Peyer's patch (tissue), 4 donors: Measurements from ENCODE around the gene STYXL1. TPM values are rescaled to one million over a fixed set of nuclear protein-coding genes. Genes with fewer than 3 reads are reported as not detected.
"Not testable (repeated sequence)": the region's sequence is repeated elsewhere in the genome, so short reads cannot be mapped to it uniquely, and the experiment has no call there.

Experiments used
- DNase-seq, 3 donors: peaks; one replicate each; pipeline ENCODE4 v3.0.0-alpha.2; 2017 to 2019
- H3K27ac ChIP-seq, 4 donors: fragments of 200-600 bp; sonication (generic); one replicate each; pipeline ENCODE4 v1.5.1; 2016 to 2019
- H3K27me3 ChIP-seq, 2 donors: fragments of 200-600 bp; sonication (generic); one replicate each; pipeline ENCODE4 v1.5.1; 2019
- H3K36me3 ChIP-seq, 3 donors: fragments of 200-600 bp; sonication (generic); one replicate each; pipeline ENCODE4 v1.5.1; 2016 to 2019
- H3K4me1 ChIP-seq, 4 donors: fragments of 200-600 bp; sonication (generic); one replicate each; pipeline ENCODE4 v1.5.1; 2016 to 2019
- H3K4me3 ChIP-seq, 4 donors: fragments of 200-600 bp; sonication (generic); 1 replicate in 3 of 4; 2 replicates in 1 of 4; pipeline ENCODE4 v1.5.1; 2016 to 2019; ENCODE audit warnings: mild to moderate bottlenecking in 1 of 4
- H3K9me3 ChIP-seq, 4 donors: fragments of 200-600 bp; sonication (generic); one replicate each; pipeline ENCODE4 v1.5.1; 2016 to 2019; ENCODE audit warnings: mild to moderate bottlenecking in 1 of 4
- POLR2A ChIP-seq, 2 donors: fragments of 450-650 bp; IDR thresholded peaks; one replicate each; pipeline ENCODE4 v1.5.1; 2017; ENCODE audit warnings: antibody characterized with exemption in 2 of 2, mild to moderate bottlenecking in 2 of 2, moderate library complexity in 2 of 2
- total RNA-seq, 4 donors: library from RNA; depleted of rRNA; stranded (reverse); fragments of >200 nt; gene quantifications; one replicate each; pipeline ENCODE4 v1.1.0, GENCODE V29; 2016
- TF ChIP-seq, protein P1 (sequence below), 6 experiments: fragments of 450-650 bp in 4 of 6; fragments of 200-600 bp in 2 of 6; sonication (generic) in 1 of 6; IDR thresholded peaks; one replicate each; pipeline ENCODE4 v1.5.1; 2017 to 2019; ENCODE audit warnings: antibody characterized with exemption in 6 of 6, mild to moderate bottlenecking in 3 of 6, moderate library complexity in 1 of 6

STYXL1 gene
- total RNA-seq, 4 donors from 2014 or later: 14.2 to 42.9 (median 29.5) TPM

DNA sequence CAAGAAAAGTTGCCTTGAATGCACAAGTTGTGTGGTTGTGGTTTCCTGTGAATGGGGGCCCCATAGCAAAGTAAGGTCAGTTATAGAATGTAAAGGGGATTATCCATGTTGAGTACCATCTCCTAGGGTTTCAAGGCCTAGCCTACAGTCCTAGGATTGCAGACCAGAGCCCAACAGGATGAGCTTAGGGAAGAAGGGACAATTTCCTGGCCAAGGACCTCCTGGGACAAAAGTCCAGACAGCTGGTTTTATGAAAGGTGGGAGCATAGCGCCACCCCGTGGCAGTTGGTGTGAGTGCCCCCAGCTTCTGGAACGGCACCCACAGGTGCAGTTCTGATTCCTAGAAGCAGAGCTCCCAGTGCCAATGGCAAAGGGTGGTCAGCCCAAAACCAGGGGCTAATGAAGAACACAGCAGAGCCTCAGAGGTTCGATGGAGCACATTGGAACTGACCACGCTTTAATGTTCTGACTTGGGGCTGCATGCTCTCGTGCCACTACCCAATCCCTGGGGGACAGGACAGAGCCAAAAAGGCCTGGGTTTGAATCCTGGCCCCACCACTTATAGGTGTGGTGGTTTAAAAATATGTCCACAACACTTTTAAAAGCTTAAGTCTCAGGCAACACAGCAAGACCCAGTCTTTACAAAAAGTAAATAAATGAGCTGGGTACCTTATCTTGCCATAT lies 27.6 kb downstream of the STYXL1 start:
- TF ChIP-seq, protein P1, sequence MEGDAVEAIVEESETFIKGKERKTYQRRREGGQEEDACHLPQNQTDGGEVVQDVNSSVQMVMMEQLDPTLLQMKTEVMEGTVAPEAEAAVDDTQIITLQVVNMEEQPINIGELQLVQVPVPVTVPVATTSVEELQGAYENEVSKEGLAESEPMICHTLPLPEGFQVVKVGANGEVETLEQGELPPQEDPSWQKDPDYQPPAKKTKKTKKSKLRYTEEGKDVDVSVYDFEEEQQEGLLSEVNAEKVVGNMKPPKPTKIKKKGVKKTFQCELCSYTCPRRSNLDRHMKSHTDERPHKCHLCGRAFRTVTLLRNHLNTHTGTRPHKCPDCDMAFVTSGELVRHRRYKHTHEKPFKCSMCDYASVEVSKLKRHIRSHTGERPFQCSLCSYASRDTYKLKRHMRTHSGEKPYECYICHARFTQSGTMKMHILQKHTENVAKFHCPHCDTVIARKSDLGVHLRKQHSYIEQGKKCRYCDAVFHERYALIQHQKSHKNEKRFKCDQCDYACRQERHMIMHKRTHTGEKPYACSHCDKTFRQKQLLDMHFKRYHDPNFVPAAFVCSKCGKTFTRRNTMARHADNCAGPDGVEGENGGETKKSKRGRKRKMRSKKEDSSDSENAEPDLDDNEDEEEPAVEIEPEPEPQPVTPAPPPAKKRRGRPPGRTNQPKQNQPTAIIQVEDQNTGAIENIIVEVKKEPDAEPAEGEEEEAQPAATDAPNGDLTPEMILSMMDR (IDR thresholded peaks at IDR 0.05): peak; percentile 73 to 95 (median 84)
- no peak for TF ChIP-seq POLR2A (IDR thresholded peaks at IDR 0.05)
- no peak overlapping the region for H3K4me3 ChIP-seq
- peak; percentile 60 to 89 (median 86) for DNase-seq
- H3K4me1 ChIP-seq: no peaks in the 10 kb centered on the region
- H3K27ac ChIP-seq: no peak overlapping the region
- no peaks in the 10 kb centered on the region for H3K27me3 ChIP-seq
- H3K9me3 ChIP-seq: no peaks in the 10 kb centered on the region
- H3K36me3 ChIP-seq: peaks cover 0 to 29% (median 0%) of the 10 kb centered on the region in 3 donors

DNA sequence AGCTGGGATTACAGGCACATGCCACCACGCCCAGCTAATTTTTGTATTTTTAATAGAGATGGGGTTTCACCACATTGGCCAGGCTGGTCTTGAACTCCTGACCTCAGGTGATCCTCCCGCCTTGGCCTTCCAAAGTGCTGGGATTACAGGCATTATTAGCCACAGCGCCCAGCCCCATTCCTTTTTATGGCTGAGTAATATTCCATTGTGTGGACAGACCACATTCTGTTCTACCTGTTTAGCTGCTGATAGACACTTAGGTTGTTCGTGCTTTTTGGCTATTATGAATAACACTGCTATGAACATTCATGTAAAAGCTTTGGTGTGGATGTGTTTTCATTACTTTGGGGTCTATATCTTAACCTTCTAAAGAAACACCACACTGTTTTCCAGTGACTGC lies 29.3 kb downstream of the STYXL1 start:
- peaks cover 0 to 25% (median 0%) of the 10 kb centered on the region in 3 donors for H3K36me3 ChIP-seq
- not testable (repeated sequence) for DNase-seq, H3K27me3 ChIP-seq, H3K4me3 ChIP-seq, H3K27ac ChIP-seq, H3K9me3 ChIP-seq, H3K4me1 ChIP-seq

DNA sequence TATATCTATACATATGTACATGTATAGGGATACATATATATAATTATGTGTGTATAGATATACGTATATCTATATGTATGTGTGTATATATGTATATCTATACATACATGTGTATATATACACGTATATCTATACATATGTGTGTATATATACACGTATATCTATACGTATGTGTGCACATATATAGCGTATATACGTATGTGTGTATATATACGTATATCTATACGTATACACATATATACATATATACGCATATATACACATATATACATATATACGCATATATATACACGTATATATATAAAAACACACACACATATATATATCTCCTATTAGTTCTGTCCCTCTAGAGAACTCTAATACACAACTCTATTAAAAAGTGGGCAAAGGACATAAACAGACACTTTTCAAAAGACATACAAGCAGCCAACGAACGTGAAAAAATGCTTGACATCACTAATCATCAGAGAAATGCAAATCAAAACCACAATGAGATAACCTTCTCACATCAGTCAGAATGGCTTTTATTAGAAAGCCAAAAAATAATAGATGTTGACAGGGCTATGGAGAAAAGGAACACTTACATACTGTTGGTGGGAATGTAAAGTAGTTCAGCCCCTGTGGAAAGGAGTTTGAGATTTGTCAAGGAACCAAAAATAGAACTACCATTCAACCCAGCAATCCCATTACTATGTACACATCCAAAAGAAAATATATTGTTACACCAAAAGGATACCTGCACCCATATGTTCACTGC lies 31.4 kb downstream of the STYXL1 start:
- H3K27me3 ChIP-seq: no peaks in the 10 kb centered on the region
- TF ChIP-seq POLR2A (IDR thresholded peaks at IDR 0.05): no peak
- TF ChIP-seq, protein P1 (IDR thresholded peaks at IDR 0.05): no peak
- H3K9me3 ChIP-seq: no peaks in the 10 kb centered on the region
- no peak overlapping the region for H3K4me3 ChIP-seq
- DNase-seq: no peak
- no peaks in the 10 kb centered on the region for H3K4me1 ChIP-seq
- peaks cover 0 to 16% (median 0%) of the 10 kb centered on the region in 3 donors for H3K36me3 ChIP-seq
- no peak overlapping the region for H3K27ac ChIP-seq

DNA sequence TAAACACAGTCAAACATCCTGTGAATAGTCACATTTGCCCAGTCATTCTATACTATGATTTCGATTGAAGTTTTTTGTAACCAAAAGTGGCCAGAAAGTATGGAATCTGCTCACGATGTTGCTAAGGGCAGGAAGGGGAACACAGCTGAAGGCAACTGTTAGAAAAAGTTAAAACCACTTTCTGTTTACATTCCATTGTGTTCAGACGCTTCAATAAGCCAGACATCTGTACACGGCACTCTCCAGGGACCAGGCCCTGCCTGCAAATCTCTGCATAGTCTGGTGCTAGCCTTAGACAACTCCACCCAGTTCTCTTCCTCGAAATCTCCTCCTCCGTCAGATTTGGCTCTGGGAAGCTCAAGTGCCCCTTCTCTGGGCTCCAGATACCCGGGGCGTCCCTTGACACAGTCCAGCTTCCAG lies 36.3 kb downstream of the STYXL1 start:
- Histone ChIP-seq H3K27me3 (no peaks in the 10 kb centered on the region), H3K9me3 (no peaks in the 10 kb centered on the region), H3K4me3 (no peak overlapping the region), H3K4me1 (peaks cover 0 to 8% (median 2%) of the 10 kb centered on the region in 4 donors), H3K36me3 (peaks cover 0 to 6% (median 0%) of the 10 kb centered on the region in 3 donors), H3K27ac (peak overlapping the region in 2 of 4 donors; percentile 24 to 30)
- no peak for TF ChIP-seq POLR2A (IDR thresholded peaks at IDR 0.05)
- TF ChIP-seq, protein P1 (IDR thresholded peaks at IDR 0.05): no peak
- no peak for DNase-seq

DNA sequence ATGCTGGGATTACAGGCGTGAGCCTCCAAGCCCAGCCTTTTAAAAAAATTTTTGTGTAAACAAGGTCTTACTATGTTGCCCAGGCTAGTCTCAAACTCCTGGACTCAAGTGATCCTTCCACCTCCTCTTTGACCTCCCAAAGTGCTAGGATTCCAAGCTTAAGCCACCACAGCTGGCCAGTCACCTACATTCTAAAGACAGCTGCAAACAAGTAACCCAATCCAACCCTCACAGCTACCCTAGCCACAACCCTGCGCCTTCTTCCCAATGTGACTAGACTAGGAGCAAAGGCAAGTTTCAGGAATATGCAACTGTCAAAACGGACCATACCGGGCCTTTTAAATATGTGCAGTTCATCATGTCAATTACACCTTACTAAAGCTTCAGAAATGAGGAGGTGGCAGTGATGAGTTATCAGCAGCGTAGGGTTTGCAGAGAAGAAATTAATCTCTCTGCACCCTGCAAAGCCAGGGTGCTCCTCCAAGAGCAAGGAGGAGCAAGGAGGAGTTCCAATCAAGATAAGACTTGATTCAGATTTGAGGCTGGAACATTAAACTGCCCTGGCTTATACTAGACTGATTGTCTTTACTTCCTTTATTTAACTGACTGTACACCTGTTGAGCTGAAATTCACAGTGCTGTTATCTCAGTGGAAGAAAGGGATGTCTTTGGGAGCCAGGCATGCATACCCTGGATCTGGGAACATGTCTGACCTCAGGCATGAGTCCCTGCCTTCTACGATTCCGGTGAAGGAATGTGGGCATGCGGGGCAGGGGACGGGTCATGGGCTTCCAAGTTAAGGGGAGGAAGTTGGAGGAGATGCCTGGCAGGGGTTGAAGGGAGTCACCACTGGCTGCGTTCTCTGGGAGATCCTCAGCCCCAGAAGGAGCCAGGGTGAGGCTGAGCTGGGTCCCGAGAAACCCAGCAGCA lies 37.9 kb downstream of the STYXL1 start:
- peak overlapping the region in 1 of 4 donors; percentile 31 for H3K27ac ChIP-seq
- no peak for DNase-seq
- TF ChIP-seq, protein P1 (IDR thresholded peaks at IDR 0.05): no peak
- no peak for TF ChIP-seq POLR2A (IDR thresholded peaks at IDR 0.05)

More for the DNA sequence above, 37.9 kb downstream of the STYXL1 start:
- Histone ChIP-seq H3K4me1 (peaks cover 0 to 8% (median 2%) of the 10 kb centered on the region in 4 donors), H3K27me3 (no peaks in the 10 kb centered on the region), H3K4me3 (no peak overlapping the region), H3K36me3 (peaks cover 0 to 6% (median 0%) of the 10 kb centered on the region in 3 donors), H3K9me3 (no peaks in the 10 kb centered on the region)
